GM18873 (cell line): ENCODE measurements around the gene CEP20.
"Not testable (repeated sequence)": the region's sequence is repeated elsewhere in the genome, so short reads cannot be mapped to it uniquely, and the experiment has no call there.

Experiments
- ATAC-seq: cut with Tn5 transposase; IDR thresholded peaks from one replicate; pipeline ENCODE4 v1.9.1; 2021; ENCODE audit warnings: mild to moderate bottlenecking, moderate library complexity, moderate number of reproducible peaks; ENCODE audit not compliant: unreplicated experiment, low FRiP score

The CEP20 gene, protein sequence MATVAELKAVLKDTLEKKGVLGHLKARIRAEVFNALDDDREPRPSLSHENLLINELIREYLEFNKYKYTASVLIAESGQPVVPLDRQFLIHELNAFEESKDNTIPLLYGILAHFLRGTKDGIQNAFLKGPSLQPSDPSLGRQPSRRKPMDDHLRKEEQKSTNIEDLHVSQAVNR

GRCh38 chr16:15888072-15888976 lies at the start of gene CEP20:
CEP20 (minus strand) TSS chr16:15888603; CDS start chr16:15888585, 18 bp downstream.
- ATAC-seq, result peak; percentile 95

GRCh38 chr16:15936809-15937208 lies 48.4 kb upstream of the CEP20 start:
- not testable (repeated sequence) for ATAC-seq

DNA sequence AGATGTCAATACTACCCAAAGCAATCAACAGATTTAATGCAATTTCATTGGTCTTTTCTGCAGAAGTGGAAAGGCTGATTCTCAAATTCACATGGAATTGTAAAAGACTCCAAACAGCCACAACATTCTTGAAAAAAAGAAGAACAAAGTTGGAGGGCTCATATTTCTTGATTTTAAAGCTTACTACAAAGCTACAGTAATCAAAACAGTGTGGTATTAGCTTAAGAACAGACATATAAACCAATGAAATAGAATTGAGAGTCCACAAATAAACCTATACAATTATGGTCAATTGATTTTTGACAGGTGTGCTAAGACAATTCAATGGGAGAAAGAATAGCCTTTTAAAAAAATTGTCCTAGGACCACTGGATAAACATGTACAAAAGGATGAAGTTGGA lies 46.6 kb upstream of the CEP20 start:
- no peak for ATAC-seq

DNA sequence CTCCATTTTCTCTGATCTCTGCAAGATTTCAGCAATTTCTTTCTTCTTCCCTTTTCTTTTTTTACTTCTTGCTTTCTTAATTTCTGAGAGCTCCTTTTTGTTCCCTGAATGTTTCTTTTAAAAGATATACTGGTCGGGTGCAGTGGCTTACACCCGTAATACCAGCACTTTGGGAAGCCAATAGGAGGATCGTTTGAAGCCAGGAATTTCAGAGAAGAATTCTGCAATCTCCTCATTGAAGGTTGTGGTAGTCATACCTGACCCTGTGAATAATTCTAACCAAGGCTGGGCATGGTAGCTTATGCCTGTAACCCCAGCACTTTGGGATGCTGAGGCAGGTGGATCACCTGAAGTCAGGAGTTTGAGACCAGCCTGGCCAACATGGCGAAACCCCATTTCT lies 45.4 kb upstream of the CEP20 start:
- ATAC-seq, result no peak

GRCh38 chr16:15932939-15933338 lies 44.5 kb upstream of the CEP20 start:
- no peak for ATAC-seq

DNA sequence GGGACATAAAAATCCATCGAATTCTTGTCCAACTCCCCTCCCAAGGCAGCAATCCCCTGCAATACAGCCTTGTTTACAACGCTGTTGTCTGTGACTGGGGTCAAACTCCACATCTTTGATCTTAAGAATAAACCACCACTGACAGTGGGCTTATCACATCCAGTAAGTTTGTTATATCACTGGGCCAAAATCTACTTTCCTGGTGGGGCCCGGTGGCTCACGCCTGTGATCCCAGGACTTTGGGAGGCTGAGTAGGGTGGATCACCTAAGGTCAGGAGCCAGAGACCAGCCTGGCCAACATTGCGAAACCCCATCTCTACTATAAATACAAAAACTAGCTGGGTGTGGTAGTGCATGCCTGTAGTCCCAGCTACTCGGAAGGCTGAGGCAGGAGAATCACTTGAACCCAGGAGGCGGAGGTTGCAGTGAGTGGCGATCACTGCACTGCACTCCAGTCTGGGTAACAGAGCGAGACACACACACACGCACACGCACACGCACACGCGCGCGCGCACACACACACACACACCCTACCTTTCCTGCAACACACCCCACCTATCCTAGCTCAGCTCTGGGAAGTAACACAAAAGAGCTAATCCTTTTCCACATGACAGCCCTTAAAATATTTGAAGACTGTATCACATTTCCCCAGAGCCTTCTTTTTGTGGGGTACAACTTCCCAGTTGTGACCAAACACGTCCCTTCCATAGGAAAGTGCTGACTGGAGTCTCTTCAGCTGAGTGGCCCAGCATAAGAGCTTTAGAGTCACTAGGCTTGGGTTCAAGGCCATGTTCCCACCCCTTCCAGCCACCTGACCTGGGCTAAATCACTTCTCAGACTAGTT lies 40.1 kb upstream of the CEP20 start:
- ATAC-seq, result no peak

- no peak for ATAC-seq
Observed at GRCh38 chr16:15925631-15926030, 37.2 kb upstream of the CEP20 start.

- ATAC-seq, result no peak
Observed at GRCh38 chr16:15924996-15925395, 36.6 kb upstream of the CEP20 start.

- ATAC-seq, result no peak
Observed at GRCh38 chr16:15919331-15919730, 30.9 kb upstream of the CEP20 start.

DNA sequence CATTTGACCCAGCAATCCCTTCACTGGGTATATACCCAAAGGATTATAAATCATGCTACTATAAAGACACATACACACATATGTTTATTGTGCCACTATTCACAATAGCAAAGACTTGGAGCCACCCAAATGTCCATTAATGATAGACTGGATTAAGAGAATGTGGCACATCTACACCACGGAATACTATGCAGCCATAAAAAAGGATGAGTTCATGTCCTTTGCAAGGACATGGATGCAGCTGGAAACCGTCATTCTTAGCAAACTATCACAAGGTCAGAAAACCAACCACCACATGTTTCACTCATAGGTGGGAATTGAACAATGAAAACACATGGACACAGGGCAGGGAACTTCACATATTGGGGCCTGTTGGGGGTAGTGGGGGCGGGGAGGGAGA lies 29.9 kb upstream of the CEP20 start:
- not testable (repeated sequence) for ATAC-seq

DNA sequence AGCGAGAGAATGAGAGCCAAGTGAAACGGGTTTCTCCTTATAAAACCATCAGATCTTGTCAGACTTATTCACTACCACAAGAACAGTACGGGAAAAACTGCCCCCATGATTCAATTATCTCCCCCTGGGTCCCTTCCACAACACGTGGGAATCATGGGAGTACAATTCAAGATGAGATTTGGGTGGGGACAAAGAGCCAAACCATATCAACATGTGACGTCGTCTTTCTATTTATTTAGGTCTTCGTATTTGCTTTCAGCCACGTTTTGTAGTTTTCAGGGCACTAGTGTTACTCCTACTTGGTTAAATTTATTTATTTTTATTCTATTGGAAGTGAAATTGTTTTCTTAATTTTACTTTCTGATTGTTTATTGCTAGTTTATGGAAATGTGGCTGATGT lies 27.9 kb upstream of the CEP20 start:
- ATAC-seq, result no peak

DNA sequence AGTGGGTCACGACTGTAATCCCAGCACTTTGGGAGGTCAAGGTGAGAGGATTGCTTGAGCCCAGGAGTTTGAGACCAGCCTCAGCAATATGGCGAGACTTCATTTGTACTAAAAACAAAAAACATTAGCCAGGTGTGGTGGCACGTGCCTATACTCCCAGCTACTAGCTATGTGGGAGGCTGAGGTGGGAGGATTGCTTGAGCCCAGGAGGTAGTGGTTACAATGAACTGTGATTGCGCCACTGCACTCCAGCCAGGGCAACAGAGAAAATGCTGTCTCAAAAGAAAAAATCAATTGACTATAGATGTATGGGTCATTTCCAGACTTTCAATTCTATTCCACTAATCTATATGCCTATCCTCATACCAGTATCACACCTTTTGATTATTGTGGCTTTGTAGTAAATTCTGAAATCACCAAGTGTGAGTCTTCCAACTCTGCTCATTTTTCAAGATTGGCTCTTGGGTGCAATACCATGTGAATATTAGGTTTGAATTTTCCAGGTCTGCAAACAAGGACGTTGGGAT lies 27.2 kb upstream of the CEP20 start:
- ATAC-seq, result no peak

DNA sequence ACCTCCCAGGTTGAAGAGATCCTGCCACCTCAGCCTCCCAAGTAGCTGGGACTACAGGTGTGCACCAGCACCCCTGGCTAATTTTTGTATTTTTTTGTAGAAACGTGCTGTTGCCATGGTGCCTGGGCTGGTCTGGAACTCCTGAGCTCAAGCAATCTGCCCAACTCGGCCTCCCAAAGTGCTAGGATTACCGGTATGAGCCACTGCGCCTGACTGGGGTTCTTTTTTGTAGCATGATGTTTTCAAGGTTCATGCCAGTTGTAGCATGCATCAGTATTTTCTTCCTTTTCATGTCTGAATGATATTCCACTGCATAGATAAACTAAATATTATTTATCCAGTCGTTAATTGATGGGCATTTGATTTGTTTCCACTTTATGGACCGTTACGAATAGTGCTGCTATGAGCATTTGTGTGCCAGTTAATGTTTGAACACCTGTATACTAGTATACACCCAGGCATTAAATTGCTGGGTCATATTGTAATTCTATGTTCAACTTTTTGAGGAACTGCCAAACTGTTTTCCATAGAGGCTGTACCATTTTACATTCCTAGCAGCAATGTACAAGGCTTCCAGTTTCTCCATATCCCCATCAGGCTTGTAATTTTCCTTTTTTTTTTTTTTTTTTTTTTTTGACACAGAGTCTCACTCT lies 24.8 kb upstream of the CEP20 start:
- no peak for ATAC-seq

- no peak for ATAC-seq
Observed at GRCh38 chr16:15911198-15911597, 22.8 kb upstream of the CEP20 start.

GRCh38 chr16:15907863-15908478 lies 19.6 kb upstream of the CEP20 start:
- peak; percentile 94 for ATAC-seq

DNA sequence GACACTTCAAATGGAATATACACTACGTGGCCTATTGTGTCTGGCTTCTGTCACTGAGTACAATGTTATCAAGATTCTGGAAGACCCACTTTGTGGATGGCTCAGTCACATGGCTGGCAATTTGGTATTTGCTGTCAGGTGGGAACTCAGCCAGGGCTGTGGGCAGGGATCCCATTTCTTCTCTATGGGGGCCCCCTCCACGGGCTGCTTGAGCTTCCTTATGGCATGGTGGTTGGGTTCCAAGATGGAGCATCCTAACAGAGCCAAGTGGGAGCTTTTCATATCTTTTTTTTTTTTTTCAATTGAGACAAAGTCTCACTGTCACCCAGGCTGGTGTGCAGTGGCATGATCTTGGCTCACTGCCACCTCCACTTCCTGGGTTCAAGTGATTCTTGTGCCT lies 18.0 kb upstream of the CEP20 start:
- no peak for ATAC-seq

GRCh38 chr16:15903960-15904359 lies 15.6 kb upstream of the CEP20 start:
- ATAC-seq, result no peak

GRCh38 chr16:15900901-15901500 lies 12.6 kb upstream of the CEP20 start:
- ATAC-seq, result no peak

DNA sequence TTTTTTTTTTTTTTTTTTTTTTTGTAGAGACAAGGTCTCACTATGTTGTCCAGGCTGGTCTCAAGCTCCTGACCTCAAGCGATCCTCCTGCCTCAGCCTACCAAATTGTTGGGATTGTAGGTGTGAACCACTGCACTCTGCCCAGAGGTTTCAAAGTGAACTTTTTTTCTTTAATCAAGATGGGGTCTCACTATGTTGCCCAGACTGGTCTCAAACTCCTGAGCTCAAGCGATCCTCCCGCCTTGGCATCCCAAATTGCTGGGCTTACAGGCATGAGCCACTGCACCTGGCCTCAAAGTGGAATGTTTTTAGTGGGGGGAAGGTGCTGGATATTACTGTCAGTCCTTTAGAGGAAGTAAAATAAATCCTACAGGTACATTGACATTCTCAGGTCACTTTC lies 12.0 kb upstream of the CEP20 start:
- no peak for ATAC-seq
